Heart left ventricle (tissue), 13 donors: ENCODE measurements around the gene SRSF11.

Source experiments
- CTCF ChIP-seq, 12 donors: fragments of 200-600 bp; sonication (generic) in 4 of 12; IDR thresholded peaks; one replicate each; pipeline versions ENCODE4 v1.5.0 to v1.8.0; 2018 to 2022; ENCODE audit warnings: antibody characterized with exemption in 12 of 12, mild to moderate bottlenecking in 5 of 12
- POLR2A ChIP-seq, 2 donors: fragments of 450-650 bp; IDR thresholded peaks; one replicate each; pipeline ENCODE4 v1.6.1; 2017; ENCODE audit warnings: antibody characterized with exemption in 2 of 2, mild to moderate bottlenecking in 2 of 2, moderate library complexity in 2 of 2
- donor health status: ischemic (EF 13 %, LVEDD 7.1; RV severe dilation, severe dysfunction).
- donor health status: DM: no; HTN: yes; CAD: no.
- donor health status: DM: no; HTN: no; CAD: no.
- donor health status: ischemic (EF 25% LVEDD 6.9; RV normal size, moderate dysfunction).
- donor health status: ischemic (EF 25% LVEDD 5.7; RV mildly dilated, moderate dysfunction).
- donor health status: ischemic (EF 35%, LVEDD 5.7; RV mildly dilated, moderate dysfunction).
- donor health status: nonischemic (EF 11% LVEDD 7.7; RV severe dilation, severe dysfunction).
- donor health status: DM: yes; HTN: yes; CAD: no.
- donor health status: PGD.
- donor health status: ischemic (EF 29% LVEDD 5.4; RV normal size, mild dysfunction).
- donor health status: nonischemic (EF 23%, LVEDD 6.1; RV moderate dilation, normal function).

- TF ChIP-seq CTCF (IDR thresholded peaks at IDR 0.05), result no peak
- TF ChIP-seq POLR2A (IDR thresholded peaks at IDR 0.05), result no peak
These were observed 31.0 kb upstream of the SRSF11 start for GRCh38 chr1:70190180-70190579.
